Left lung (tissue), 14 donors: ENCODE data around the gene RCAN1. TPM values are rescaled to one million over a fixed set of nuclear protein-coding genes. Genes with fewer than 3 reads are reported as not detected.

Experiments
- ATAC-seq: fragments of 200-7000 bp; cut with Tn5 transposase; one replicate; pipeline ENCODE4 v1.9.1; 2020; ENCODE audit warnings: moderate library complexity
- DNase-seq, 4 donors: peaks; one replicate each; pipeline ENCODE4 v3.0.0-alpha.2; 2013 to 2020
- H3K27ac ChIP-seq, 2 donors: fragments of 200-600 bp; sonication (generic) in 1 of 2; one replicate each; pipeline versions ENCODE4 v1.5.0 to v1.8.0; 2020 to 2021
- H3K27me3 ChIP-seq, 2 donors: fragments of 200-600 bp; sonication (generic) in 1 of 2; one replicate each; pipeline versions ENCODE4 v1.5.0 to v1.8.0; 2020 to 2021
- H3K36me3 ChIP-seq, 2 donors: fragments of 200-600 bp; sonication (generic) in 1 of 2; one replicate each; pipeline versions ENCODE4 v1.5.0 to v1.8.0; 2020 to 2021
- H3K4me1 ChIP-seq, 2 donors: fragments of 200-600 bp; one replicate each; pipeline ENCODE4 v1.8.0; 2021
- H3K4me3 ChIP-seq, 2 donors: fragments of 200-600 bp; sonication (generic) in 1 of 2; one replicate each; pipeline versions ENCODE4 v1.5.0 to v1.8.0; 2020 to 2021; ENCODE audit warnings: mild to moderate bottlenecking in 1 of 2
- H3K9me3 ChIP-seq, 2 donors: fragments of 200-600 bp; sonication (generic) in 1 of 2; one replicate each; pipeline versions ENCODE4 v1.5.0 to v1.8.0; 2020 to 2021
- CTCF ChIP-seq, 2 donors: fragments of 200-600 bp; sonication (generic) in 1 of 2; IDR thresholded peaks; one replicate each; pipeline versions ENCODE4 v1.5.0 to v1.8.0; 2021; ENCODE audit warnings: antibody characterized with exemption in 2 of 2
- intact Hi-C, 2 donors: fragments of 100-400 bp; cut with DNase I; formaldehyde crosslinking; loops; one replicate each; pipeline versions ENCODE4 v1.11.2 to v1.14.2; 2022
- long read RNA-seq, 12 donors: library from polyadenylated mRNA in 2 of 12; unstranded in 2 of 12; transcript quantifications; one replicate each; pipeline ENCODE4 v2.0.0 and lab custom pipeline, GENCODE V29; 2019 to 2026
- polyA plus RNA-seq, 6 donors: library from polyadenylated mRNA; unstranded; fragments of 120-200 nt; gene quantifications; one replicate each; pipeline ENCODE4 v1.2.1, GENCODE V29; 2013; ENCODE audit not compliant: insufficient read length in 6 of 6
- total RNA-seq, 2 donors: library from RNA; stranded (reverse); fragmentation: NEBNext Ultra II Directional; extraction: Animal tissue kit (Norgen Biotek cat#: 25700); gene quantifications; one replicate each; pipeline ENCODE4 v1.2.1, GENCODE V29; 2021
- donor health status: DM: no; HTN: yes; CAD: no.
- donor health status: DM: no; HTN: no; CAD: no.

RCAN1 gene
- total RNA-seq, result 10 to 100 TPM; 29.8 to 62.6 TPM
- 10 to 100 TPM; 16.9 to 22.1 (median 19.4) TPM for polyA plus RNA-seq
- long read RNA-seq, donor 1, transcript RCAN1-201 (4 exons, 2,490 nt), result major isoform, 6 of 21 reads
- long read RNA-seq, donor 1, partial matches to known transcripts, result 9 of 21 reads
- long read RNA-seq, donor 1, other reads (novel, unspliced or antisense), result 0 of 21 reads
- long read RNA-seq, donor 2, partial matches to known transcripts, result 0 of 4 reads
- long read RNA-seq, donor 2, other reads (novel, unspliced or antisense), result 0 of 4 reads
- long read RNA-seq, donor 3, partial matches to known transcripts, result 0 of 6 reads
- long read RNA-seq, donor 3, other reads (novel, unspliced or antisense), result 0 of 6 reads
- long read RNA-seq, donor 4, transcript RCAN1-202 (4 exons, 2,408 nt), result major isoform, 17 of 19 reads
- long read RNA-seq, donor 4, partial matches to known transcripts, result 0 of 19 reads
- long read RNA-seq, donor 4, other reads (novel, unspliced or antisense), result 1 of 19 reads
- long read RNA-seq, donor 5, partial matches to known transcripts, result 0 of 4 reads
- long read RNA-seq, donor 5, other reads (novel, unspliced or antisense), result 0 of 4 reads
- long read RNA-seq, donor 6, transcript RCAN1-201 (4 exons, 2,490 nt), result major isoform, 5 of 10 reads
- long read RNA-seq, donor 6, partial matches to known transcripts, result 0 of 10 reads
- long read RNA-seq, donor 6, other reads (novel, unspliced or antisense), result 0 of 10 reads
- long read RNA-seq, donor 7, partial matches to known transcripts, result 0 of 3 reads
- long read RNA-seq, donor 7, other reads (novel, unspliced or antisense), result 0 of 3 reads
- long read RNA-seq, donor 8, transcript RCAN1-201 (4 exons, 2,490 nt), result major isoform, 6 of 9 reads
- long read RNA-seq, donor 8, partial matches to known transcripts, result 0 of 9 reads
- long read RNA-seq, donor 8, other reads (novel, unspliced or antisense), result 0 of 9 reads
- long read RNA-seq, donor 9, result 0 reads
- long read RNA-seq, donor 10, partial matches to known transcripts, result 1 of 3 reads
- long read RNA-seq, donor 10, other reads (novel, unspliced or antisense), result 0 of 3 reads
- long read RNA-seq, donor 11, transcript RCAN1-201 (4 exons, 2,490 nt), result major isoform, 41 of 58 reads
- long read RNA-seq, donor 11, partial matches to known transcripts, result 7 of 58 reads
- long read RNA-seq, donor 11, other reads (novel, unspliced or antisense), result 0 of 58 reads
- long read RNA-seq, donor 12, partial matches to known transcripts, result 0 of 6 reads
- long read RNA-seq, donor 12, other reads (novel, unspliced or antisense), result 0 of 6 reads

- peak within 1 kb of the TSS; percentile 56 to 67 for H3K4me3 ChIP-seq
- peak within 1 kb of the TSS; percentile 66 to 91 for H3K27ac ChIP-seq
- TF ChIP-seq CTCF (IDR thresholded peaks at IDR 0.05), result no peak
- H3K4me1 ChIP-seq, result peaks cover 4 to 25% of the 10 kb centered on the region in 2 donors
- intact Hi-C loops, result no loop called here
- ATAC-seq, result peak; percentile 99
- no peaks in the 10 kb centered on the region for H3K36me3 ChIP-seq
- peak; percentile 89 to 94 (median 93) for DNase-seq
- H3K27me3 ChIP-seq, result no peaks in the 10 kb centered on the region
- no peaks in the 10 kb centered on the region for H3K9me3 ChIP-seq
Observed at GRCh38 chr21:34614628-34615486, at the start of gene RCAN1. Gene RCAN1, minus strand, starts transcription at chr21:34615113. Its CDS starts 102 bp downstream, at chr21:34615011.

- intact Hi-C loops, result no loop called here
- Histone ChIP-seq H3K4me3 (no peak overlapping the region), H3K27ac (no peak overlapping the region), H3K4me1 (no peaks in the 10 kb centered on the region), H3K9me3 (peaks cover 0 to 23% of the 10 kb centered on the region in 2 donors), H3K27me3 (peaks cover 0 to 18% of the 10 kb centered on the region in 2 donors), H3K36me3 (no peaks in the 10 kb centered on the region)
- no peak for TF ChIP-seq CTCF (IDR thresholded peaks at IDR 0.05)
- ATAC-seq (no peak), DNase-seq (no peak)
Observed at GRCh38 chr21:34661848-34662247, 46.9 kb upstream of the RCAN1 start.

GRCh38 chr21:34653522-34653921 lies 38.6 kb upstream of the RCAN1 start:
- H3K4me3 ChIP-seq, result no peak overlapping the region
- DNase-seq, result no peak
- H3K27me3 ChIP-seq, result peaks cover 0 to 17% of the 10 kb centered on the region in 2 donors
- no peaks in the 10 kb centered on the region for H3K4me1 ChIP-seq
- intact Hi-C loops, result no loop called here
- H3K27ac ChIP-seq, result no peak overlapping the region
- no peak for ATAC-seq
- no peaks in the 10 kb centered on the region for H3K9me3 ChIP-seq
- H3K36me3 ChIP-seq, result no peaks in the 10 kb centered on the region
- no peak for TF ChIP-seq CTCF (IDR thresholded peaks at IDR 0.05)

GRCh38 chr21:34651642-34652041 lies 36.7 kb upstream of the RCAN1 start:
- Histone ChIP-seq H3K27me3 (peaks cover 0 to 17% of the 10 kb centered on the region in 2 donors), H3K27ac (no peak overlapping the region), H3K4me3 (no peak overlapping the region), H3K9me3 (no peaks in the 10 kb centered on the region), H3K36me3 (no peaks in the 10 kb centered on the region), H3K4me1 (no peaks in the 10 kb centered on the region)
- intact Hi-C loops, result no loop called here
- no peak for TF ChIP-seq CTCF (IDR thresholded peaks at IDR 0.05)
- ATAC-seq (no peak), DNase-seq (no peak)
